Endodermal cell (in vitro differentiated cells): Measurements from ENCODE around the gene CBFB. TPM values are rescaled to one million over a fixed set of nuclear protein-coding genes. Genes with fewer than 3 reads are reported as not detected.

ENCODE experiments used
- DNase-seq: peaks from one replicate; pipeline ENCODE4 v3.0.0-alpha.2; 2017
- H3K27ac ChIP-seq: 2 replicates; pipeline ENCODE4 v1.5.1; 2013; ENCODE audit warnings: mild to moderate bottlenecking, low read depth, low read length, moderate library complexity
- H3K27me3 ChIP-seq: 2 replicates; pipeline ENCODE4 v1.6.1; 2013; ENCODE audit warnings: mild to moderate bottlenecking, low read length, moderate library complexity; ENCODE audit not compliant: insufficient read depth, control insufficient read depth, poor library complexity, severe bottlenecking
- H3K36me3 ChIP-seq: 2 replicates; pipeline ENCODE4 v1.7.0; 2013; ENCODE audit warnings: mild to moderate bottlenecking, low read length, moderate library complexity; ENCODE audit not compliant: control insufficient read depth, insufficient read depth
- H3K4me1 ChIP-seq: one replicate; pipeline ENCODE4 v1.7.0; 2013; ENCODE audit warnings: low read length; ENCODE audit not compliant: control insufficient read depth, insufficient read depth
- H3K4me3 ChIP-seq: 2 replicates; pipeline ENCODE4 v1.5.1; 2013; ENCODE audit warnings: mild to moderate bottlenecking, low read length, moderate library complexity
- H3K9ac ChIP-seq: 2 replicates; pipeline ENCODE4 v1.6.1; 2013; ENCODE audit warnings: mild to moderate bottlenecking, low read length, moderate library complexity; ENCODE audit not compliant: poor library complexity, severe bottlenecking; ENCODE audit errors: extremely low read depth
- H3K9me3 ChIP-seq: 2 replicates; pipeline ENCODE4 v1.6.1; 2013; ENCODE audit warnings: mild to moderate bottlenecking, low read length, moderate library complexity; ENCODE audit not compliant: control insufficient read depth
- H3K27ac Mint-ChIP-seq: 2 replicates; pipeline ENCODE4 v1.8.0; 2020; ENCODE audit warnings: mixed read lengths
- H3K27me3 Mint-ChIP-seq: 2 replicates; pipeline ENCODE4 v1.8.0; 2021; ENCODE audit warnings: mild to moderate bottlenecking, mixed read lengths; ENCODE audit not compliant: insufficient read depth
- H3K36me3 Mint-ChIP-seq: 2 replicates; pipeline ENCODE4 v1.8.0; 2020; ENCODE audit warnings: low read depth, mixed read lengths
- H3K4me1 Mint-ChIP-seq: 2 replicates; pipeline ENCODE4 v1.8.0; 2020; ENCODE audit warnings: mixed read lengths
- H3K4me3 Mint-ChIP-seq: 2 replicates; pipeline ENCODE4 v1.8.0; 2020; ENCODE audit warnings: mild to moderate bottlenecking, moderate library complexity, mixed read lengths
- H3K9me3 Mint-ChIP-seq: 2 replicates; pipeline ENCODE4 v1.8.0; 2020; ENCODE audit warnings: mild to moderate bottlenecking, mixed read lengths
- WGBS, 2 experiments: methylation state at CpG; one replicate each; pipeline versions ENCODE4 v1.1.5 to v1.1.7; 2013; ENCODE audit warnings: missing lambda C conversion rate in 2 of 2, mixed read lengths in 1 of 2; ENCODE audit not compliant: insufficient coverage in 1 of 2, insufficient read length in 1 of 2; 5-methylcytosine and 5-hydroxymethylcytosine counted together
- total RNA-seq, 2 donors: library from RNA; stranded (reverse); fragmentation: NEBNext Ultra II Directional in 1 of 2; extraction: Animal tissue kit (Norgen Biotek cat#: 25700) in 1 of 2; gene quantifications; 2 replicates in 1 of 2; 3 replicates in 1 of 2; pipeline ENCODE4 v1.2.1, GENCODE V29; 2021
- TF ChIP-seq, protein P1 (sequence below): fragments of 200-600 bp; sonication (generic); conservative IDR thresholded peaks from 2 replicates; pipeline ENCODE4 v1.5.0; 2021; ENCODE audit warnings: antibody characterized with exemption, mild to moderate bottlenecking

CBFB gene
- total RNA-seq, 2 donors from 2014 or later = 93.9 to 95.2 TPM

DNA sequence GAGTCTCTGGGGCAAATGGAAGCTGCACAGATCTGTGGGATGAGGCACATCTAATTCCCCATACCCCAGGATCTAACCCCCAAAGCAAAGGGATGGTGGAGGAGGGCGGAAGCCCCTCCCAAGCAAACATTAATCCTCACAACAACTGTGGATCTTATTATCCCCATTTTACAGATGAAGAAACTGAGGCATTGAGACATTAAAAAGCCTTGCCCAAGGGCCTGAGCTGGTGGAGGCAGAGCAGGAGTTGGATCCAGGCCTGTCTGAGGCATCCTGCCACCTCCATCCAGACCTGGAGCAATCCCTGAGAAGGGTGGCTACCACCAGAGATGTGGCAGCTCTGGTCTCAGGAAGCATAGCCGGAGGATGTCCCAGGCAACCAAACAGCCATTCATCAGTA is 17.7 kb upstream of the CBFB start:
- no peaks in the 10 kb centered on the region for H3K36me3 ChIP-seq
- H3K9me3 Mint-ChIP-seq = no peaks in the 10 kb centered on the region
- peaks cover 51% of the 10 kb centered on the region for H3K27me3 Mint-ChIP-seq
- H3K9ac ChIP-seq = no peak overlapping the region
- no peaks in the 10 kb centered on the region for H3K36me3 Mint-ChIP-seq
- TF ChIP-seq, protein P1, sequence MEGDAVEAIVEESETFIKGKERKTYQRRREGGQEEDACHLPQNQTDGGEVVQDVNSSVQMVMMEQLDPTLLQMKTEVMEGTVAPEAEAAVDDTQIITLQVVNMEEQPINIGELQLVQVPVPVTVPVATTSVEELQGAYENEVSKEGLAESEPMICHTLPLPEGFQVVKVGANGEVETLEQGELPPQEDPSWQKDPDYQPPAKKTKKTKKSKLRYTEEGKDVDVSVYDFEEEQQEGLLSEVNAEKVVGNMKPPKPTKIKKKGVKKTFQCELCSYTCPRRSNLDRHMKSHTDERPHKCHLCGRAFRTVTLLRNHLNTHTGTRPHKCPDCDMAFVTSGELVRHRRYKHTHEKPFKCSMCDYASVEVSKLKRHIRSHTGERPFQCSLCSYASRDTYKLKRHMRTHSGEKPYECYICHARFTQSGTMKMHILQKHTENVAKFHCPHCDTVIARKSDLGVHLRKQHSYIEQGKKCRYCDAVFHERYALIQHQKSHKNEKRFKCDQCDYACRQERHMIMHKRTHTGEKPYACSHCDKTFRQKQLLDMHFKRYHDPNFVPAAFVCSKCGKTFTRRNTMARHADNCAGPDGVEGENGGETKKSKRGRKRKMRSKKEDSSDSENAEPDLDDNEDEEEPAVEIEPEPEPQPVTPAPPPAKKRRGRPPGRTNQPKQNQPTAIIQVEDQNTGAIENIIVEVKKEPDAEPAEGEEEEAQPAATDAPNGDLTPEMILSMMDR = no peak
- no peak overlapping the region for H3K4me3 ChIP-seq
- no peaks in the 10 kb centered on the region for H3K9me3 ChIP-seq
- H3K27me3 ChIP-seq = peaks cover 30% of the 10 kb centered on the region
- H3K27ac Mint-ChIP-seq = no peak overlapping the region
- no peak overlapping the region for H3K4me3 Mint-ChIP-seq
- peaks cover 4% of the 10 kb centered on the region for H3K4me1 ChIP-seq
- 79 to 83% methylated on average over 2 of the region's 2 CpGs for WGBS, 2 experiments
- no peak overlapping the region for H3K27ac ChIP-seq
- DNase-seq = no peak
- H3K4me1 Mint-ChIP-seq = peaks cover 1% of the 10 kb centered on the region

DNA sequence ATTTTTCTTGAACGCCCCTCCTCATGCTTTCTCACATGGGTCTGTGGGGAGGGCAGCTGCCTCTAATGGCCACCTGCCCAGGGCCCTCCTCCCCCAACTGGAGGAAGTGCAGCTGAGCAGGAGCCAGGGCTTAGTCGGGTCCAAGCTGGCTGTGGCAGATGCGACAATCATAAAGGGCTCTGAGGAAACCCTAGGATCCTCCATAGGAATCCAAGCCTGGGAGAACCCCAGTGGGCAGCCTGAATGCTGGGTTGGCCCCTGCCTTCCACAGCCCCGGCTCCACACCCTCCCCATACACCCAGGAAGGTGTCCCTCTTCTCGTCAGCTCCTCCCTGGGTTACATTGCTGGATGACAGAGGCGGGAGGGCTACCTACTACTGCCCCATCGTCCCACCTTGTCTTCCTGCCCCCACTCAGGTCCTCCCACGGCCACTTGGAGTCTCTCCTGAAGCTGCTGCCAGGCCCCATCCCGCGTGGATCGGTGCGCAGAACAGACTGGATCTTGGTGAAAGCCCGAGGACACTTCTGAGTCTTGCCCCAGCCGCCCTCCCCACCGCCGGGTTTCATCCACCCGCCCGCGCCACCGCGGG is 15.6 kb upstream of the CBFB start:
- 33 to 34% methylated on average over 9 to 21 of the region's 21 CpGs for WGBS, 2 experiments
- Histone ChIP-seq H3K27me3 (peaks cover 30% of the 10 kb centered on the region), H3K4me1 (peaks cover 4% of the 10 kb centered on the region), H3K9ac (no peak overlapping the region), H3K9me3 (no peaks in the 10 kb centered on the region), H3K4me3 (no peak overlapping the region), H3K36me3 (no peaks in the 10 kb centered on the region), H3K27ac (no peak overlapping the region)
- TF ChIP-seq, protein P1 = no peak
- Mint-ChIP-seq H3K27ac (no peak overlapping the region), H3K4me1 (peaks cover 1% of the 10 kb centered on the region), H3K9me3 (no peaks in the 10 kb centered on the region), H3K36me3 (no peaks in the 10 kb centered on the region), H3K4me3 (peak overlapping the region; percentile 43), H3K27me3 (peaks cover 51% of the 10 kb centered on the region)
- peak; percentile 66 for DNase-seq

DNA sequence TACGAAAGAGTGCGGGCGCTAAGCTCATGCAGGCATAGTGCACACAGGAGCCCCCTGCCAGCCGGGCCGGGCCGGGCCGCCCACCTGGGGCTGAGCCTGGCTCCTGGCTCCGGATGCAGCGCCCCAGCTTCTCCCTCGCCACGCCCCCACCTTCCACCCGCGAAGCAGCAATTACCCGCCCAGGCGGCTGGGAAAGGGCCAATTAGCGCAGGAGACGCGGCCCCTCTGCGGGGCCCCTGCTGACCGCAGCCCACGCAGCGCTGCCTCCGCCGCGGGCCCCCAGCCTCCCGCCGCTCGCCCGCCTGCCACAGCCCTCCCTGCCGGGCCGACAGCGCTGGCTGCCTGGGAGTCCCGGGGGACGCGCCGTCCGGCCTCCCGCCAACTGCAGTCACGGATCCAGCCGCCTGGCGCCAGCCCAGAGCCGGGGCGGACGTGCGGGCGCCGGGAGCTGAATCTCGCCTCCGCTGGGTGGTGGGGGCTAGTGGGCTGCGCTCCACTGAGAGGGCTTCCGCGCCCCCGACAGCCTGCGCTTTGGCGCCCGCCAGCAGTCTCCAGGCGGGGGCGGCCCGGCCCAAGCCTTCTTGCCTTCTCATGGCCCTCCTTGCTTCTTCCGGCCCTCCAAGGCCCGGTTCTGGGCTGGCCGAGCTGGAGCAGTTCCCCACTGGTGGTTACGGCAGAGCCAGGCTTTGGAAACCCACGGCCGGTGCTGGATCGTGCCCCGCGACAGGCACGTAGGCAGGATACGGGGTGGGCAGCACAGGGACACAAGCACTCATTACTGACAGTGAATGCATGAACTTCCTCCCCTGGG is 14.9 kb upstream of the CBFB start:
- H3K9me3 Mint-ChIP-seq = no peaks in the 10 kb centered on the region
- no peaks in the 10 kb centered on the region for H3K9me3 ChIP-seq
- no peak overlapping the region for H3K9ac ChIP-seq
- peak; percentile 85 for DNase-seq
- no peaks in the 10 kb centered on the region for H3K36me3 ChIP-seq
- peaks cover 4% of the 10 kb centered on the region for H3K4me1 ChIP-seq
- H3K27me3 Mint-ChIP-seq = peaks cover 49% of the 10 kb centered on the region
- WGBS, 2 experiments = 10 to 13% methylated on average over 25 to 70 of the region's 70 CpGs
- H3K36me3 Mint-ChIP-seq = no peaks in the 10 kb centered on the region
- TF ChIP-seq, protein P1 = peak; percentile 54
- H3K4me1 Mint-ChIP-seq = peaks cover 1% of the 10 kb centered on the region
- H3K4me3 ChIP-seq = peak overlapping the region; percentile 66
- H3K27ac Mint-ChIP-seq = no peak overlapping the region
- H3K27ac ChIP-seq = no peak overlapping the region
- peak overlapping the region; percentile 52 for H3K4me3 Mint-ChIP-seq
- peaks cover 30% of the 10 kb centered on the region for H3K27me3 ChIP-seq
